HG02938 (cell line): ENCODE data around the gene PRDM16.

Source experiments
- ATAC-seq: cut with Tn5 transposase; IDR thresholded peaks from one replicate; pipeline ENCODE4 v1.9.1; 2021; ENCODE audit warnings: mild to moderate bottlenecking, moderate library complexity; ENCODE audit not compliant: unreplicated experiment

Gene PRDM16

GRCh38 chr1:3360646-3361257, 291.7 kb downstream of the PRDM16 start:
- ATAC-seq: no peak

DNA sequence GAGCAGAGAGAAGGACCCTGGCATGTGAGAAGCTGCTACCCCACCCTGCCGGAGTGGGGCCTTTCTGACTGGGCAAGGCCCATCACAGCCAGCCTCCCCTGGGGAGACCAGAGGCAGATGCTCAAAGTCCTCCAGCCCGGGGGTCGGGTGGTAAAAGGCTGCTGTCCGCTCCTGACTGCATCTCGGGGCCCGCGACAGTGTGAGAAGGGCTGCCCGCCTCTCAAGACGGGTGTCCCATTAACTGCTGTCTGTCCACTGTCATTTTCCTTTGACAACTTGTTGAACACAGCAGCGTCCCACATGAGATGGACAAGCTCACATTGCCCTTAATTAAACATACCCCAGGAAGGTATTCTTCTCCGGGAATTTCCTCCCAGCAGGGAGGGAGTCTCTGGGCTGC, 294.0 kb downstream of the PRDM16 start:
- no peak for ATAC-seq

DNA sequence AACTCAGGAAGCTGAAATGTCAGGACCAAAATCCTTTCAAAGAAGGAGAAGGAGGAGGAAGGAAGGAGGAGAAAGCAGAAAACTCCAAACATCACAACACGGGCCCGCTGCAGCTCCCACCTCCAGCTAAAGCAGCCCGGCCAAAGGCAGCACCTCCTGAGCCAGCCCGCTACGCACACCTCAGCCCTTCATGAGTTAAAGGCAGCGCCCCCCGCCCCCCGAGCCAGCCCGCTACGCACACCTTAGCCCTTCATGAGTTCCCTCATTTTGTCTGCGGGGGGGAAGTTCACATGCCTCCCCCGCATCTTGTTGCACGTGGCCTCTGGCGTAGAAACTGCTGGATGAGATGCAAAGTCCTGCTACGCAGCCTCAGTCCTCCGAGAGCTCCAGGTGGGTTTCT, 294.8 kb downstream of the PRDM16 start:
- no peak for ATAC-seq

DNA sequence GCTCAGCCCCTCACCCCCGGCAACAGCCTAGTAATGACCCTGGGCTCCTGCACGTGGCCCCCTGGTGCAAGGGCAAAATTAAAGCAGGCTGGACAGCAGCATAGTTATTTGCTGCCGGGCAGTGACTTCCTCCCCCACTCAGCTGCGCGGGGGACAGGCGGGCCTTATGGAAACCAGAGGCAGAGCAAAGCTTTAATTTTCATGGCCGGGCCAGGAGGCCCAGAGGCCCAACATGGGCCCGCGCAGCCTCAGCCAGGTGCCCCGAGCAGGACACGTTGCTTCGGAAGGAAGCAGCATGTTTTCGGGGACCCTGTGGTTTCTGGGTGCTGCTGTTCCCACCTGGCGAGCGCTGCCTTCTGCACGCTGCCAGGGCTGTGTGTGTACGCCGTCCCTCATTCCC, 295.5 kb downstream of the PRDM16 start:
- ATAC-seq: no peak

GRCh38 chr1:3364983-3365382, 296.0 kb downstream of the PRDM16 start:
- no peak for ATAC-seq

- no peak for ATAC-seq
Observed at GRCh38 chr1:3365523-3366125, 296.6 kb downstream of the PRDM16 start.

DNA sequence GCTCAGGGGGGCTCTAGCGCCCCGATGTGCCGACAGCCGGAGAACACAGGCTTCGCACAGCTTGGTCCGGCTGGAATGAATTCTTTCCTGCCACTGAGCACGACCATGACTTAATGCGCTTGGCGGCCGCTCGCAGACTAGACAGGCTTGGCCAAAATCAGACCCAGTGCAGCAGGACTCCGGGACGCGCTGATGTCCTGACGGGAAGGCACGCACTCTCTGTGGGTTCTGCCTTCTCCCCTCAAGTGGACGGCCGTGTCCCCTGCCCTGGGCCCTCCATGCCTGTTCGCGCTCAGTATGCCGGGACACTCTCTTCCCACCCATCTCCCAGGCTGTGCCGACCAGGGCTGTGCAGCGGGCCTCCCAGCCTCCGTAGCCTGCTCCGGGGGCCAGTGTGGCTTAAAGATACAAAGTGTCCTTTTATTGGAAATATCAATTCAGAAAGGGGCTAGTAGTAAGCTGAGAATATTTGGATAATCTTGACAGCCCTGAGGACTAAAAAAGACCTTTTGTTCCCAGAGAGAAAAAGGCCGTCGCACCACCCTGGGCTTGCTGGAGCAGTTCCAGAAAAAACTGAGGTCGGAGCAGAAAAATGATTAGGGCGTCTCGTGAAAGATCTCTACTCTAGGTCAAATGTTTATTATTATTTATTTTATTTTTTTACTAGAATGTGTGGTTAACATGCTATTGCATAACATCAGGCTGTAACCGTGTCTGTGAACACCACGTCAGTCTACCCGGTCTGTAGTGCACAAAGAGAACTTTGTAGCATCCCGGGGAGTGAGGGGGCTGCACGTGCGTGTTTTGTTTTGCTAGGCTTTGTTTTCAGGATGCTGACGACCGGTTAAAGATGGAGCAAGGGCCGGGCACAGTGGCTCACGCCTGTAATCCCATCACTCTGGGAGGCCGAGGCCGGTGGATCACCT, 297.4 kb downstream of the PRDM16 start:
- no peak for ATAC-seq

- ATAC-seq: no peak
Observed at GRCh38 chr1:3367376-3367775, 298.4 kb downstream of the PRDM16 start.

DNA sequence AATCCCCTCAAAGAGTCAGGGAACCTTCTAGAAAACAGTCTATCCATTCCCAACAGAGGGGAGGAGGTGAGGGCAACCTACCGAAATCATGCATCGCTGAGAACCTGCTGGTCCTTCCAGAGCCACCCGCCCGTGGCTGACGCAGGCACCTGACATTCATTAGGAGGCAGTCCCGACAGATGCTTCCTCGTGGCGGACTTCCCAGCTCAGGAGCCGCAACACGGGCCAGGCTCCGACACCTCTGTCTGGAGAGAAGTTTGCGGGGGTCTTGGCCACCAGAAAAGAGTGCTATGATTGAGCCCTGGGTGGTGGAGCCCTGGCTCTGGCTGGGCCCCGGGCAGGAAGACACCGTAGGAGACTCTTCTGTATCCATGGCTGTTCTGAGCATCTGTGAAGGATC, 299.1 kb downstream of the PRDM16 start:
- no peak for ATAC-seq

- no peak for ATAC-seq
Observed at GRCh38 chr1:3368711-3369445, 299.9 kb downstream of the PRDM16 start.

GRCh38 chr1:3369446-3370076, 300.6 kb downstream of the PRDM16 start:
- ATAC-seq: no peak

DNA sequence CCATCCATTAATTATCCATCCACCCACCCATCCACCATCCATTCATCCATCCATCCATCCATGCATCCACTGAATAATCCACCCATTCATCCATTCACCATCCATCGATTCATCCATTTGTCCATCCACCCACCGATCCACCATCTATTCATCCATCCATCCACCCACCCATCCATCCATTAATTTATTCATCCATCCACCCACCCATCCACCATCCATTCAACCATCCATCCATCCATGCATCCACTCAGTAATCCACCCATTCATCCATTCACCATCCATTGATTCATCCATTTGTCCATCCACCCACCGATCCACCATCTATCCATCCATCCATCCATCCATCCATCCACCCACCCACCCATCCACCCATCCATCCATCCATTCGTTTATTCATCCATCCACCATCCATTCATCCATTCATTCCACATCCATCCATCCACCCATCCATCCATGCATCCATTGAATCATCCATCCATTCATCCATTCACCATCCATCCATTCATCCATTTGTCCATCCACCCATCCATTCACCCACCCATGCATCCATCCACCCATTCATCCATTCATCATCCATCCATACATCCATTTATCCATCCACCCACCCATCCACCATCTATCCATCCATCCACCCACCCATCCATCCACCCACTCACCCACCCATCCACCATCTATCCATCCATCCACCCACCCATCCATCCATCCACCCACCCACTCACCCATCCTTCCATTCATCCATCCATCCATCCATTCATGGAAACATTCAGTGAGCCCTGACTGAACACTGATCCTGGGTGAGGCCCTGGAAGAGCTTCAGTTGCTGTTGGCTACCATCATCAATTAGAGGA, 302.1 kb downstream of the PRDM16 start:
- no peak for ATAC-seq

GRCh38 chr1:3372317-3372716, 303.3 kb downstream of the PRDM16 start:
- ATAC-seq: no peak

GRCh38 chr1:3373175-3373574, 304.2 kb downstream of the PRDM16 start:
- no peak for ATAC-seq

DNA sequence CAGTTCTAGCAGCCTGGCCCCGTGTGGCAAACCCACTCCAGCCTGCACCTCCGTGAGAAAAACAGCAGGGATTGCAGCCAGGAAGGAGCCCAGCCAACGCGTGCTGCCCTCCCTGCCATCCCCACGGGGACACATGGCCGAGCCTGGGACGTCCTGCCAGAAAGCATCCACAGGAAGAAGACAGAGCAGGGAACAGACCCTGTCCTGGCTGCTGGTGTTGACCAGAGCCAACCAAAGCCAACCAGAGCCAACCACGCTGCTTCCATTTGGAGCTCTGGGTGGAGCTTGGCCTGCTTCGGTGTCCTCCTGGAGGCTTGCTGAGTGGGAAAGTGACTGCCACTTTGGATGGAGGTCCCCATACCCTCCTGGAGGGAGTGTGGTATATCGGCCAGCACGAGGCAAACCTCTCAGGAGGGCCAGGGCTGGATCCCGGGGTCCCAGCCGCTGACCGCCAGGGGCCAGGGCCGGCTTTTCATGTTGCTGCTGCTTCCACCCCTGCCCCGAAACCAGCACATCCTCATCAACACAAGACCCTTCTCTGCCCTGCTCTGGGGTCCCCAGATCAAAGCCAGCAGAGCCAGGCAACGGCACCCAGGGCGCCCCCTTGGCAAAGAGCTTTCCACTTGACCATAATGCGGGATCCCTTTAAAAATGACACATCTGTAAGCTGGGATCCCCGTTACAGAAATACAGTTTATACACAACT, 304.9 kb downstream of the PRDM16 start:
- no peak for ATAC-seq

DNA sequence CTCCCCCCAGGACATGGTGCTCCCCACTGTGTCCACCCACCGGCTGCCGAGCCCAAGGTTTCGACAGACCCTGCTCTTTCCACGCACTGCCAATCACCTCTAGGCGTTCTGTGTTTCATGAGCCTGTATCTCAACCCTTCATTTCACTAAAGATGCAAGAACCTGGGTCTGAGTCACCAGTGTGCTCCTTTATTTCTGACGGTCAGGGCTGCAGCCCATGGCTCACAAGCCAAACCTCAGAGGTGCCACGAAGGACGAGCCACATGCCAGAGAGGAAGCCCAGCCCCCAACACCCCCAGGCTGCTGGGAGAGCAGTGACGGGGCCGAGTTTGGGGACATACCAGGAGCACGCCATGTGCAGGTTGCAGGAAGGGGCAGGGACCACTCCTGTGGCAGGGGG, 306.2 kb downstream of the PRDM16 start:
- no peak for ATAC-seq

- no peak for ATAC-seq
Observed at GRCh38 chr1:3377166-3377565, 308.2 kb downstream of the PRDM16 start.

DNA sequence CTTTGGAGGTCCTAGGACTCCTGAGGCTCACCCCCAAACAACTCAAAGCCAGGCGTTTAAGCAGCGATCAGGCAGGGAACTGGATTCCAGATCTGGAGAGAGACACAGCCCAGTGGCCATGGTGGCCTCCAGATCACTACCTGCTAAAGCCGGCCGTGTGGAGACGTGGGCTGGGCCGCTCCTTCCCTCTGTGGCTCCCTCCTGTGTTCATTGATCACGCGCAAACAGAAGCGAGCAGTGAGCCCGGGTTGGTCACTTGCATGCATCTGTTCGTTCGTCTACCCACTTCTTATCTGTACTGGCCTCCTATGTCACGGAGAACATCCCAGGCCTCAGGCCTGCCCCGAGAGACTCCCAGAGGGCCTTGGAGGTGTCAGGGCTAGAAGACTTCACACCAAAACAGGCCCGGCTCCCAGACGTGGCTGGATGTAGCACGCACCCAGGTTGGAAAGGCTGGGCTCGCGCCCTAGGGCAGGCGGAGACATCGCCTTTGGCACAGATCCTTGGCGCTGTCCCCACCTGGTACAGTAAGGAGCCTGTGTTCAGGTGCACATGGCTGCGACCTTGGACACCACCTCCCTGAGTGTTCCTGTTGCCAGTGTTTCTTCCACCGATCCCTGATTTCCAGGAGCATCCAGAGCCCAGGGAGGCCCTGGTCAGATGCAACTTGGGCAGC, 308.7 kb downstream of the PRDM16 start:
- ATAC-seq: no peak
